ENCODE measurements around the gene ALDH1A2.

- TF ChIP-seq CTCF (IDR thresholded peaks at IDR 0.05) (no peak), POLR2A (IDR thresholded peaks at IDR 0.05) (no peak)
Observed at GRCh38 chr15:58019503-58020376, 45.8 kb downstream of the ALDH1A2 start.
